GM19455 (cell line): ENCODE data around the gene SNX30.

Source experiments
- ATAC-seq: cut with Tn5 transposase; IDR thresholded peaks from one replicate; pipeline ENCODE4 v1.9.1; 2021; ENCODE audit not compliant: unreplicated experiment

SNX30 gene

DNA sequence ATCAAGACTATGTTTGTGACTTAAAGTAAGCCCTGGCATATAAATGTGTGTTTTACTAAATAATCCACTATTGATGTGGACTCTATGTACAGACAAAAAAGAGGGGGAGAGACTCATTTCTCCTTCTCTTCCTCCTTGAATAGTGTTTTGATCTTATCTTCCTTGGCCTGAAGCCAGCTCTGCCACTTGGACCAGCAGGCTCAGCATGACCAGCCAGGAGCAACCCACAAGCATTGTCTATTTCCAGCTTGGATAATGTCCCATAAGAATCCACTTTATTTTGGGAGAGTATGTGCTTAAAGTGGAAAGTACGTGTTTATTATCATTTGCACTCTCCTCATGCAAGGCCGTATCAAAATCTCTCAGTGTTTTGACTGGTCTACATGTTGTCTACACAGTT is 164.0 kb downstream of the SNX30 start:
- ATAC-seq = no peak

DNA sequence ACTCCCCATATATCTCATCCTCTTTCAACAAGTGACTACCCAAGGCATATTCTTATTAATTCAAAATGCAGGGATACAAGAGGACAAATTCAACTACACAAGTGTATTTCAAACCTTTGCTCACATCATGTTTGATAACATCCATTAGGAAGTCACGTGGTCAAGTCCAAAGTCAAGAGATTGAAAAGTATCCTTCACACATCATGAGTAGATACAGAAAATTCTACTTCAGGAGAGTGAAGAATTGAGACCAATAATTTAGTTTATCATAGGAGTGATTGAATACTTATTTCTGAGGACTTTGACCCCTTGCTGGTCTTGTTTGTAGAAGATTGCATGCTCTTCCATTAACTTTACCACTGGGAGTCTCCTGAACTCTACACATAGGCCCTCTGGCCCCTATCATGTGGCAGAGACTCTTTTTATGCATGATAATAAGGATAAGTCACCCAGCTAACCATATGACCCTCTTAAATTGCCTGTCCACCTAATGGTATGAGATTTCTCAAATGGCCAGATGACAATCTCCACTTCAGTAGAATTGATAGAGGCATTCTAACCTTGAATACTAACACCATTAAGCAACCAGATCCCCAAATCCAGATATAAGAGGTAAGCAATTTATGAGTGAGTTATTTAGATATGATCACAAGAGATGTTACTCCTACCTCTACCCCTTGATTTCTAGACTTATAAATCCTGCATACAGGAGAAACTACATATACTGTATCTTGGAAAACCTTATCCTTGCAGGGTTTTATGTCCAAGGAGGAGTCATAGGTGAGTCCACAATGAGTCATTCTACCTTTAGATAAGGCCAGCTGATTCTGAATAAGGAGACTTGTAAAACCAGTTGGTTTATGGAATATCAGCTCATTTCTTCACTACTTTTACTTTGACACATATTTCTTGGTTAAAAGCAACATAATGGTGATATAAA is 166.8 kb downstream of the SNX30 start:
- no peak for ATAC-seq

DNA sequence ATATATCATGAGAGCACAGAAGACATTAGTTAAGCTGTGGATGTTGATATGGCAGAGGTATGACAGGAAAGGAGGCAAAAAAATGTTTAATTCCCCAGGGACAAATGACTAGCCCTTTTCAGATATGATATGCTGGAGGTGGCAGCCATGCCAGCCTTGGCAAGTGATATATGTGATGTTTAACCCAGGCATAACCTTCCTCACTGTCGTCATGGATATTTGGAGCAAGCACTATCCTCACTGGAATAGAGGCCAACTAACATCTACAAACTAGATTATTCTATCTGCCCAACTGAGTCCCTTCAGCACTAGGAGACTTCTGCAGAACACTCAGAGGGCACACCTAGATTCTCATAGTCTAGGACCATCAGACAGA is 167.4 kb downstream of the SNX30 start:
- ATAC-seq = no peak

DNA sequence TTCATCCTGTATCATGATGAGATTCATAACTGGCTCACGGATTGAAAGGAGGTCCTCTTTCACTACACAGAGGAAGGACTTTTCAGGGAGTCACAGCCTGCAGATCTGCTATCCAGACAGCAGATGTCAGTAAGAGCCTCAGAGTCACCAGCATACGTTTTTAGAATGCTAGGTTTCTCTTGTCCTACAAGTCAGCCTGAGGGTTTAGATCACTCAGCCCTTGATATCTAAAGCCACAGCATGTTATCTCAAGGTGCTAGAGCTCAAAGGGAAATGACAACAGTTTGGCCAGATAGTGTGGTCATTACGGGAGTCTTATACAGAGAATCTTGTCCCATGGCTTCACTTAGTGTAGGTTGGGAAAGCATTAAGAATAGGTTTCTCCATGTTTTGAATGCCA is 171.0 kb downstream of the SNX30 start:
- no peak for ATAC-seq
